HG02642 (cell line): ENCODE results near the gene NUMB.

Source experiments
- ATAC-seq: cut with Tn5 transposase; IDR thresholded peaks from one replicate; pipeline ENCODE4 v1.9.1; 2021; ENCODE audit warnings: mild to moderate bottlenecking; ENCODE audit not compliant: unreplicated experiment, poor library complexity

NUMB gene

DNA sequence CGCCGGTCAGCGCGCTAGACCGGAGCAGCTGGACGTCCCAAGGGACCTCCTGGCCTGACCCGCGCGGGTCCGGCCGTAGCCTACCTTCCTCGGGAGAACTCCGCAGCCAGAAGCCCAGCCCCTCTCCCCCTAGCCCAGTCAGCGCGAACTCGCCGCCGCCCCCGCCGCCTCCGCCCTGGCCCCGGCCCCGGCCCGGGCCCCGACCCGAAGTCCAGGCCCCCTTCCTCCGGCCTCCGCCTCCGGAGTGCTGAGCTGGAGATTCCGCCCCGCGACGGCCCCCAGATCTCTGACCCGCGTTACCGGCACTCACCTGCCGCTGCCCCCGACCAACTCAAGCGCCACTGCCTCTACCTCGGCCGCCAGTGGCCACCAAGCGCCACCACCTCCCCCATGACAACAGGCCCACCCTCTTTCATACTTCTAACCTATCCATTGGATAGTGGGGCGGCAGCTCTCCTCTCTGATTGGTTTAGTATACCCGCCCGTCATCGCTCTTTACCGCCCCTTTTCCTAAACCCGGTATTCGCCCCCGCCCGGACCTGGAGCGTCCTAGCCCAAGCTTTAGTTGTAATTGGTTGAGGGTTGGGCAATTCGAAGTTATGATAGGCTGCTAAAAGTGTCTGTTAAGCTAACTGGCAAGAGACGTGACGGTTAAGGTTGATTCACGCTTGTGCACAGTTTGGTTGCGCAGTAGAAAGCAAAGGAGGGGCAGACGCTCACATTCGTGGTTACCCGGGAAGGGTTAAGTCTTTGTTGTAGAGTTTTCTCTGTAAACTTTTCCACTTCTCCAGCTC lies at the start of gene NUMB:
Gene NUMB (minus strand): TSS at position 364 of the 794 bp plus-strand sequence. CDS start 102,795 bp downstream, outside the sequence.
- ATAC-seq = peak; percentile 97

DNA sequence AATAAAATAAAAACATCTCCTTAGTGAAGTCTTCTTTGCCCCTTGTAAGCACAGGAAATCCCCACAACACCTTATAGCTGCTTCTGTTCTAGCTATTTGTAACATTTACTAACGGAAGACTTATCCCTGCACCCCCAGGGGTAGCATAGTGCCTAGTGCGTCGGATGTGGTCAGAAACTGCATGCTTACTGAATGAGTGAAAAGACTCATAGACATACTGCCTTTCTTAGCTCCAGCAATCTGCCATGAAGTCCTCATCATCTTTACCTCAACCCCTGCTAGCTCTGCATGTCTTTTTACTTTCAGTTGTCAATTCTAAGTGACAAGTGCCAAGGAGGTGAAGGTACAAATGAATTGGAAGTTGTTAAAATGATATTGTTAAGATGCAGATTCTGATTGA lies 45.3 kb upstream of the NUMB start:
- ATAC-seq = no peak

DNA sequence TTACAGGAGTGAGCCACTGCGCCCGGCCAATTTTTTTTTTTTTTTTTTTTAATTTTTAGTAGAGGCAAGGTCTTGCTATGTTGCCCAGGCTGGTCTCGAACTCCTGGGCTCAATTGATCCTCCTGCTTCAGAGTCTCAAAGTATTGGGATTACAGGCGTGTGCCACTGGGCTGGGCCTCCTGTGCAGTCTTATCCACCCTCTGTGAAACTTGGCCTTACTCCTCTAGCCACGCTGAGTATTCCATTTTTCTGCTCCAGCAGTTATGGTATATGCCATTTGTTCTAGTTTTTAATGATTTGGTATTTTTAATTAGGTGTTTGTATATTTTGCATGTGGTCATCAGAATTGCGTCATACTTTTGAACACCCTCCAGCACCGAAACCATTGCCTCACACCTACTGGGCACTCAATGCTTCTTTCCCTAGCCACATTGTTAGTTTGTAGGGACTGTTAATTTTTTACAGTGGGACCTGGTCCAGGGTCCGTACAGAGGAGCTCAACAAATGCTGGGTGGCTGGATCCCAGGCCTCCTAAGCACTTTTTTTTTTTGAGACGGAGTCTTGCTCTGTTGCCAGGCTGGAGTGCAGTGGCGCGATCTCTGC lies 43.8 kb upstream of the NUMB start:
- no peak for ATAC-seq

DNA sequence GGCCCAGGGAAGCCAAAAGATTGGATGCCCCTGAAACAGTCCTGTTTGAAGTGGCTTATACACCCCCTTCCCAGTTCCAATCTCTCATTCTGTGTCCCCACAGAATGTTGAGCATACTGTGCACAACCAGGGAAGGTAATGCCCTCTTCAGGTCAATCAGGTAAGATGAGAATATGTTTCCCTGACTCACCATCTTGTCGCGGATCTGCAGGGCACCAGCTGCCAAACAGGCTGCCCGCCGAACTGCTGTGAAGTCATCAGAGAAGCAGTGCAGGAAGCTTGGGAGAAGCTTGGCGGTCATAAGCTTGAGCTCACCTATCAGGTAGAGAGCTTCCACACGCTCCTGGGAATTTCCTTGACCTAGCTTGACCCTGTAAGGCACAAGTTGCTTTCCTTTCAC lies 42.0 kb upstream of the NUMB start:
- no peak for ATAC-seq

DNA sequence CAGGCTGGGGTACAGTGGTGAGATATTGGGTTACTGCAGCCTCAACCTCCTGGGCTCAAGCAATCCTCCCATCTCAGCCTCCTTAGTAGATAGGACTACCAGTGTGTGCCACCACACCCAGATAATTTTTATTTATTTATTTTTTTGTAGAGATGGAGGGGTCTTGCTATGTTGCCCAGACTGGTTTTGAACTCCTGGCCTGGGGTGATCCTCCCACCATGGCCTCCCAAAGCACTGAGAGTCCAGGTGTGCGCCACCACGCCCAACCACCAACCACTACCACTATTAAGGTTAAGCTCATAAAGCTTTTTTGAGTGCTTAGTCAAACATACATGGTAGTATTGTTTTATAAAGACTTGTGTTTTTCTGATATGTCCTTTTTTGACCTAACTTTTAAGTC lies 36.2 kb upstream of the NUMB start:
- ATAC-seq = no peak

DNA sequence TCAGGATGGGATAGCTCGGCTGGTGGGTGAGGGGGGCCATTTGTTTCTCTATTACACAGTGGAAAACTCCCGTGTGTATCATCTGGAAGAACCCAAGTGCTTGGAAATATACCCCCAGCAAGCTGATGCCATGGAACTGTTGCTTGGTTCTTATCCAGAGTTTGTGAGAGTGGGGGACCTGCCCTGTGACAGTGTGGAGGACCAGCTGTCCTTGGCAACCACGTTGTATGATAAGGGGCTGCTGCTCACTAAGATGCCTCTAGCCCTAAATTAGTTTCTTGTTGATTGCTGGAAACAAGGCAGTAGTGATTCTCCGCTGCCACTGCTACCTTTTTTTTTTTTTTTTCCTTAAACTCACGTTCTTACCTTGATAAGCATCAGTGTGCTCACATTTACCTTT lies 34.3 kb upstream of the NUMB start:
- ATAC-seq = no peak

DNA sequence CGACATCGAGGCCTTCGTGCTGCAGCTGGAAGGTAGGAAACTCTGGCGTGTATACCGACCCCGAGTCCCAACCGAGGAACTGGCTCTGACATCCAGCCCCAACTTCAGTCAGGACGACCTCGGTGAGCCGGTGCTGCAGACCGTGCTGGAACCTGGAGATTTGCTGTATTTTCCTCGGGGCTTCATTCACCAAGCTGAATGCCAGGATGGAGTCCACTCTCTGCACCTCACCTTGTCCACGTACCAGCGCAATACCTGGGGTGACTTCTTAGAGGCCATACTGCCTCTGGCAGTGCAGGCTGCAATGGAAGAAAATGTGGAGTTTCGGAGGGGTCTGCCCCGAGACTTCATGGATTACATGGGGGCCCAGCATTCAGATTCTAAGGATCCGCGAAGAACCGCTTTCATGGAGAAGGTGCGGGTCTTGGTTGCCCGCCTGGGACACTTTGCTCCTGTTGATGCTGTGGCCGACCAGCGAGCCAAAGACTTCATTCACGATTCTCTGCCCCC lies 33.8 kb upstream of the NUMB start:
- ATAC-seq = no peak

DNA sequence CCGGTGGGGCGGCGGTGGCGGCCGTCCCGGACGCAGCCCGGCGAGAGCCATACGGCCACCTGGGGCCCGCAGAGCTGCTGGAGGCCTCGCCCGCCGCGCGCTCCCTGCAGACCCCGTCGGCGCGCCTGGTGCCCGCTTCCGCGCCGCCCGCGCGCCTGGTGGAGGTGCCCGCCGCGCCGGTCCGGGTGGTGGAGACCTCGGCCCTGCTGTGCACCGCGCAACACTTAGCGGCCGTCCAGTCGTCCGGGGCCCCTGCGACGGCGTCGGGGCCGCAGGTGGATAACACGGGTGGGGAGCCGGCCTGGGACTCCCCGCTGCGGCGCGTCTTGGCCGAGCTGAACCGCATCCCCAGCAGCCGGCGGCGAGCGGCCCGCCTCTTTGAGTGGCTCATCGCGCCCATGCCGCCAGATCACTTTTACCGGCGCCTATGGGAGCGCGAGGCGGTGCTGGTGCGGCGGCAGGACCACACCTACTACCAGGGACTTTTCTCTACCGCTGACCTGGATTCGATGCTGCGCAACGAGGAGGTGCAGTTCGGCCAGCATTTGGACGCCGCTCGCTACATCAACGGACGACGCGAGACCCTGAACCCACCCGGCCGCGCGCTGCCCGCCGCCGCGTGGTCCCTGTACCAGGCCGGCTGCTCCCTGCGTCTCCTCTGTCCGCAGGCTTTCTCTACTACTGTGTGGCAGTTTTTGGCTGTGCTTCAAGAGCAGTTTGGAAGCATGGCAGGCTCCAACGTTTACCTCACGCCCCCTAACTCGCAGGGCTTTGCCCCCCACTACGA lies 33.1 kb upstream of the NUMB start:
- peak; percentile 60 for ATAC-seq

DNA sequence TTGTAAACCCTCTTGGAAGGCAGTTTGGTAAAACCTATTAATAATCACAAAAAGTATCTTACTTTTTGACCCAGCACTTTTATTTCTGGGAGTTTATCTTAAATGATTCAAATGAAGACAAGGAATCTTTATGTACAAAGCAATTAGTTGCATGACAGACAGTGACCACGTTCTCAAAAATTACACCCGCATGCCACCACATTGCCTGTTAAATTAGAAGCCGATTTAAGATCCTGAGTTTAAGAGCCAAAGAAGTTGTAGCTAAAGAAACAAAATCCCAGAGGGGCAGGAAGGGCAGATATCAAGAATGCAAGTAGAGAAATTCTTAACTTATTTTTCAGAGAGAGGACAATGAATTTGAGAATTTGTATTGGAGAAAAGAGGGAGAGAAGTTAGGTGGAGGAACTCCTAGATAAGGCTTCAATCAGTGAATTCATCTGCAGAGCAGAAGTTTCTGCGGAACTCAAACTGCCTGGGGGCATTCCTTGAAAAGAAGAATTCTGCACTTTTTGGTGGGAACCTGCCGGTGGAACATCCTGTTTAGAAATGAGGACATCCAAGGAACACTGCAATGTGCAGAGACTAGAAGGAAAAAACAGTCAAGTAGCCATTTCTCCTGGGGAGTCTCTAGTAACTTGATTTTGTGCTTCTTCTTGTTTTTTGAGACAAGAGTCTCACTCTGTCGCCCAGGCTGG lies 31.3 kb upstream of the NUMB start:
- no peak for ATAC-seq

DNA sequence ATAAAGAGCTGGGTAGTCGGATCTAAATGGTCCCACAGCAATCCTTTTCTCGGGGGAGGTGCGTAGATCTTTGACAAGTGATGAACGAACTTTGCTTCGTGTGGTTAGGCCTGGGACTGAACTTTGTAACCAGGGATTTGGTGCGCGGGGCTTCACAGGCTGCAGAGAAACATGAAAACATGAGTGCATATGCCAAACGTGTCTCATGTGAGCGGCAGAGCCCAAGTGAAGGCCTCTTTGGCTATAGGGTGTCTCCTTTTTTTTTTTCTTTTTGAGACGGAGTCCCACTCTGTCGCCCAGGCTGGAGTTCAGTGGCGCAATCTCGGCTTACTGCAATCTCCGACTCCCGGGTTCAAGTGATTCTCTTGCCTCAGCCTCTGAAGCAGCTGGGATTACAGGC lies 20.3 kb upstream of the NUMB start:
- ATAC-seq = no peak

DNA sequence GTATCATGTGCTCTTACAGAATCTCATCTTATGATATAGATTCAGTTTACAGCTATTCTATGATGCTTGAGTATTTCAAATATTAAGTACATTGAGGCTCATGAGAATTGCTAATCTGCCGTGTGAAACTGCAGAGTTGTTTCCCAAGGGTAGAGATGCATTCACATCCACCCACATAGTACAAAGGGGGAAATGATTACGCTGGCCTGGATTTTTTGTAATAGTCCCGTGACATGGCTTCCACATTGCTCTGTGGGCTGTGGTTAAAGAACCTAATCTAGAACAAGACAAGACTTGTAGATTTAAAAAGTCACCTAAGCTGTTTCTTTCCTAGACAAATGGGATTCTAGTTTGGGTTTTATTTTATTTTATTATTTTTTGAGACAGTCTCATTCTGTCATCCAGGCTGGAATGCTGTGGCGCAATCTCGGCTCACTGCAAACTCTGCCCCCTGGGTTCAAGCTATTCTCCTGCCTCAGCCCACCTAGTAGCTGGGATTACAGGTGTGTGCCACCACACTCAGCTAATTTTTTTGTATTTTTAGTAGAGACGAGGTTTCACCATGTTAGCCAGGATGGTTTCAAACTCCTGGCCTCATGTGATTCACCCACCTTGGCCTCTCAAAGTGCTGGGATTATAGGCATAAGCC lies 19.4 kb upstream of the NUMB start:
- ATAC-seq = peak; percentile 61

DNA sequence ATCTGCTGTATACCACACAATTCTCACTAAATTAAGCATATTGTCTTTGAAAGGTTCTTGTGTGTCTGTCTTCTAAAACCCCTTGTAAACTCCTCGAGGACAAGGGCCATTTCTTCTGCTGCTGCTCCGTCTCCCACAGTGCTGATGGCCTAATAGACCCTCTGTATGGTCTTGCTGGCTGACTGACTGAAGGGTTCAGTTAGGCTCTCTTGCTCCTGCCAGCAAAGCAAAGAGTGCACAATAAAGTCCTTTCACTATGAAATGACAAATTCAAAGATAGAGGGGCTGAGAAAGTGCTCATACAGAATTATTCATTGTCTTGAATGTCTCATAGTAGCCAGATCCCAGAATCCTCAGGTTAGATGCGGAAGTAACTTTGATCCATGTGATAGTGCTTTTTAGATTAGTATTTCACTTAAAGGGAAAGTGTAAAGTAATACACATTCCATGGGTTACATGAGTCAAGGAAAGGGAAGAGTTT lies 18.1 kb upstream of the NUMB start:
- ATAC-seq = no peak

DNA sequence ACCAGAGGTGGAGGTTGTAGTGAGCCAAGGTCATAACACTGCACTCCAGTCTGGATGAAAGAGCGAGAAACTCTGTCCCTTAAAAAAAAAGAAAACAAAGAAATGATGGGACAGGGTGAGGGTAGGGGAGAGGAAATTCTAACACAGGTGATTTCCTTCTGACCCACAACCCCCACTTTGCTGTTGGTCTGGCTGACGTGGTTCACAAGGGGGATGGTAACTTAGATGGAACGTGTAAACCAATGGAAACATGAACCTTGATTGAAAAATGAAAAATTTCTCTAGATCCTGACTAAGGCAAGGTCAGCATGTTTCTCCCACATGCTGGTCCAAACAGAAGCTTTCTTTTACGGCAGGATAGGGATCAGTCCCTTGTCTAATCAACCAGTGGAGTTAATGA lies 16.6 kb upstream of the NUMB start:
- no peak for ATAC-seq

DNA sequence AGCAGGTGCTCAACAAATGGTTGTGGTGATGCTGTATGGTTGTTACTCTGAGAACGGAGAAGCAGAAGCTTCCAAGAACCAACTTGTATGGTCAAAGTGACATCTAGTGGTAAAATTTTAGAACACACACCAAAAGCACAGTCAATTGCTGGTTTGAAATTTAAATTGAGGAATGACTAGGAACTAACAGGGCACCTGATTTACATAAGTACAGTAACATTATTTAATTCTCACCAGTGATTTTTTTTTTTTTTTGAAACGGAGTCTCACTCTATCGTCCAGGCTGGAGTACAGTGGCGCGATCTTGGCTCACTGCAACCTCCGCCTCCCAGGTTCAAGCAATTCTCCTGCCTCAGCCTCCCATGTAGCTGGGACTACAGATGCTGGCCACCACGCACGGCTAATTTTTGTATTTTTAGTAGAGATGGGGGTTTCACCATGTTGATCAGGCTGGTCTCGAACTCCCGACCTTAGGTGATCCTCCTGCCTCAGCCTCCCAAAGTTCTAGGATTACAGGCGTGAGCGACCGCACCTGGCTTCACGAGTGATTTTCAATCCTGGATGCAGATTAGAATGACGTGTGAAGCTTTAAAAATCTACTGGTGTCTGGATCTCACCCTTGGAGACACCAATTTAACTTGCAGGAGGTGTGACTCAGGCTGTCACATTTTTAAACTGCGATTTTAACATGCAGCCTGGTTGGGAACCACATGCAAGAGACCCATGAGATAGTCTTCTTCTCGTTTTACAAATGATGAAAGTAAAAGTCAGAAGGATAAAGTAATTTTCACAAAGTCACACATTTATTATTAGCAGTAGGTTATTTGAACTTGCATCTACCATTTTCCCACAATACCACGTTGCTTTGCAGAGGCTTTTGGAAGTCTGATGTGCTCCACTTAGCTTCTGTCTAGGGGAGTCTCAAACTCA lies 14.1 kb upstream of the NUMB start:
- no peak for ATAC-seq

DNA sequence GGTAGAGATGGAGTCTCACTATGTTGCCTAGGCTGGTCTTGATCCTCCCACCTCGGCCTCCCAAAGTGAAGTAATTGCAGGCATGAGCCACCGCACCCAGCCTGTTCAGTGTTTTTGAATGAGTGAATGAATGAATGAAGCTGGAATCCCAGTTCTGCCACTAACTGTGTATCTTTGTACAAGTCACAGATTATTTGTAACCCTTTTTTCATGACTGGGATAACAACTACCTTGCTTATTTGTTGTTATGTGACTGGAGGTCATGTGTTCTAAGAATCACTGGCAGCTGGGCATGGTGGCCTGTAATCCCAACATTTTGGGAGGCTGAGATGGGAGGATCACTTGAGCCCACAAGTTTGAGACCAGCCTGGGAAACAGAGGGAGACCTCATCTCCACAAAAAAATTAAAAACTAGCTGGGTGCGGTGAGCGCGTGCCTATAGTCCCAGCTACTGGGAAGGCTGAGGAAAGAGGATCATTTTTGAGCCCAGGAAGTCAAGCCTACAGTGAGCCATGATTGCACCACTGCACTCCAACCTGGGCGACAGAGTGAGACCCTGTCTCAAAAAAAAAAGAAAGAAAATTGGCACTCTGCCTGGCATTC lies 13.3 kb upstream of the NUMB start:
- ATAC-seq = no peak

DNA sequence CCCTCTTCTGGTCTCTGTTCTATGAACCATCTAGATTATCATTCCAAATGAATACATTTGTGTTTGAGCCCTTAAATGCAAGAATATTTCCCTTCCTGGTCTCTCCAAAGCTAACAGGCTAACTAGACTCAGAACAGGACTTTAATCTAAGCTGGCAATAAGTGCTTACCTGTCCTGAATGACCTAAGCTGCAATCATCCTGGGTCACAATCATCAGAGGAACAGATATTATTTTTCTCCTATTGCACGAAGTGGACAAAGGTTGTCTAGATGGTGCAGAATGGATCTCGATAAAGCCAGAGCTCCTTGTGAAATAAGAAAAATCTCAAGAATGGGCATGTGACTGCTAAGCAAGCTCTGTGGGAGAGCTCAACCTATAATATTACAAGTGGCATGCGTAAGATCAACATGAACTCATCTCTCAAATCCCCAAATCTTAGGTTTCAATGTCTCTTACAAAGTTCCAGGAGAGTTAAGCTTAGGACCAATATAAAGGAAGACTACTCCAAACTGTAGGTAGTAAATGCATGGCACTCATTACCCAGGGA lies 10.6 kb upstream of the NUMB start:
- no peak for ATAC-seq

DNA sequence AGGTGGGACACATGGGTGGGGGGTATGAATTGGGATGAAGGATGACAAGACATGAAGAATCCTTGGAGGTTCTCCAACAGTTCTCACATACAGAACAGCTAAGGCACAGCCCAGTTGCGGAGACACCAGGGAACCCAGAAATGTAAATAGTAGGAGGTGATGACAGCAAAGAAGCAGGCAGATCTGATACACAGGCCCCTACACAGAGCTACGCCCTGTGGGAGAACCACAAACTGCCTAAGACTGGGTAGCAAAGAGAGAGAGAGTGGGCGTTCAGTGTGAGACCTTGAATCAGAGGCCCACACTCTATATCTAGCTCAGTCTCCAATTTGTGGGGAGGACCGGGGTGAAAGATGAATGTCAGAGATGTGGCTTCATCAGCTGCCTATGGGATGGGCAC lies 9.5 kb upstream of the NUMB start:
- no peak for ATAC-seq

DNA sequence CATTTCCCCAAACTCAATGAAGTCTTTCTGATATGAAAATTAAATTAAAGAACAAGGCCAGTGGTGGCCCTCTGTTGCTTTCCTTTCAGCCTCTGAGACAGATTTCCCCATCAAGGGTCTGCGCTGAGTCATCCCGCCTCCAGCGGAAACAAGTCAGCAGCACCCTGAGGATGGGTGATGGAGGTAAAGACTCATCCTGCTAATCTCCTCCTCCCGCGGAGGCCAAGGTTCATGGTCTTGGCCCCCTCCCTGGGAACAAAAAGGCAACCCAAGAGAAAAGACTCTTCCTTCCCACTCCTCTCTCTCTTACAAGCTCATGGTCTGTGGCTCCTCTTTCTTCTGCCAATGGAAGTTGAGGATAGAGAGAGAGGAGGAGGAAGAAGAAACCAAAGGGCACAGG lies 9.0 kb upstream of the NUMB start:
- no peak for ATAC-seq
